Keratinocyte (primary cell): Measurements from ENCODE around the gene RPL31.

Experiments used
- CTCF ChIP-seq, 3 experiments: IDR thresholded peaks in 1 of 3; conservative IDR thresholded peaks in 1 of 3; optimal IDR thresholded peaks in 1 of 3; 2 replicates in 2 of 3; 3 replicates in 1 of 3; pipeline versions ENCODE3 to v1.5.1; 2011; ENCODE audit warnings: low read length in 3 of 3, mild to moderate bottlenecking in 3 of 3, moderate library complexity in 2 of 3, control low read depth in 1 of 3, inconsistent platforms in 1 of 3; ENCODE audit not compliant: insufficient read depth in 2 of 3; ENCODE audit errors: extremely low read depth in 1 of 3
- EZH2 ChIP-seq: IDR thresholded peaks from one replicate; pipeline ENCODE4 v1.6.1; 2012; ENCODE audit warnings: inconsistent platforms, mild to moderate bottlenecking, low read length, moderate library complexity

GRCh38 chr2:101027852-101028251 is 25.8 kb downstream of the RPL31 start:
- TF ChIP-seq CTCF (optimal IDR thresholded peaks at IDR 0.05 in 1 of 3, IDR thresholded peaks at IDR 0.05 in 1 of 3, conservative IDR thresholded peaks at IDR 0.05 in 1 of 3; ENCODE audit: extremely low read depth in 1 of 3, insufficient read depth in 2 of 3, low read length in 3 of 3) (no peak), EZH2 (no peak)
